ENCODE data around the gene RPL23. TPM values are rescaled to one million over a fixed set of nuclear protein-coding genes. Genes with fewer than 3 reads are reported as not detected.

Gene RPL23
- total RNA-seq, 1 donor from 2014 or later = 1,585 TPM

GRCh38 chr17:38885044-38885727 is 31.7 kb upstream of the RPL23 start:
- Histone ChIP-seq H3K4me3 (no peak overlapping the region), H3K27ac (peak overlapping the region; percentile 14), H3K36me3 (peaks cover 0 to 20% of the 10 kb centered on the region in 2 donors), H3K9me3 (no peaks in the 10 kb centered on the region), H3K4me1 (peaks cover 65% of the 10 kb centered on the region), H3K27me3 (no peaks in the 10 kb centered on the region)
- TF ChIP-seq POLR2A (IDR thresholded peaks at IDR 0.05) (no peak), CTCF (IDR thresholded peaks at IDR 0.05) (no peak), POLR2AphosphoS5 (IDR thresholded peaks at IDR 0.05; ENCODE audit: insufficient read depth in 1 of 2, low read depth in 1 of 2) (no peak)
- no peak for DNase-seq (ENCODE audit: extremely low spot score in 2 of 2)
- intact Hi-C loops (cut with DNase I) = no loop called here

- TF ChIP-seq POLR2A (IDR thresholded peaks at IDR 0.05) (no peak), POLR2AphosphoS5 (IDR thresholded peaks at IDR 0.05; ENCODE audit: insufficient read depth in 1 of 2, low read depth in 1 of 2) (no peak), CTCF (IDR thresholded peaks at IDR 0.05) (no peak)
- no peak for DNase-seq (ENCODE audit: extremely low spot score in 2 of 2)
- Histone ChIP-seq H3K9me3 (no peaks in the 10 kb centered on the region), H3K4me3 (no peak overlapping the region), H3K27ac (peak overlapping the region; percentile 5), H3K4me1 (peaks cover 78% of the 10 kb centered on the region), H3K27me3 (no peaks in the 10 kb centered on the region), H3K36me3 (peaks cover 0 to 16% of the 10 kb centered on the region in 2 donors)
- intact Hi-C loops (cut with DNase I) = no loop called here
These were observed 30.3 kb upstream of the RPL23 start for GRCh38 chr17:38883592-38884526.

GRCh38 chr17:38882870-38883269 is 29.3 kb upstream of the RPL23 start:
- peaks cover 88% of the 10 kb centered on the region for H3K4me1 ChIP-seq
- TF ChIP-seq POLR2AphosphoS5 (IDR thresholded peaks at IDR 0.05; ENCODE audit: insufficient read depth in 1 of 2, low read depth in 1 of 2) = no peak
- TF ChIP-seq CTCF (IDR thresholded peaks at IDR 0.05) = no peak
- no peak for TF ChIP-seq POLR2A (IDR thresholded peaks at IDR 0.05)
- peak overlapping the region; percentile 67 for H3K27ac ChIP-seq
- no peaks in the 10 kb centered on the region for H3K9me3 ChIP-seq
- intact Hi-C loops (cut with DNase I) = no loop called here
- H3K36me3 ChIP-seq = peaks cover 0 to 17% of the 10 kb centered on the region in 2 donors
- no peak for DNase-seq (ENCODE audit: extremely low spot score in 2 of 2)
- no peak overlapping the region for H3K4me3 ChIP-seq
- no peaks in the 10 kb centered on the region for H3K27me3 ChIP-seq

GRCh38 chr17:38881600-38882191 is 28.2 kb upstream of the RPL23 start:
- Histone ChIP-seq H3K36me3 (peaks cover 0 to 8% of the 10 kb centered on the region in 2 donors), H3K4me3 (no peak overlapping the region), H3K9me3 (no peaks in the 10 kb centered on the region), H3K27me3 (no peaks in the 10 kb centered on the region), H3K4me1 (peaks cover 99% of the 10 kb centered on the region), H3K27ac (peak overlapping the region; percentile 67)
- no peak for DNase-seq (ENCODE audit: extremely low spot score in 2 of 2)
- no peak for TF ChIP-seq CTCF (IDR thresholded peaks at IDR 0.05)
- no peak for TF ChIP-seq POLR2AphosphoS5 (IDR thresholded peaks at IDR 0.05; ENCODE audit: insufficient read depth in 1 of 2, low read depth in 1 of 2)
- intact Hi-C loops (cut with DNase I) = no loop called here

All from vagina (tissue), 2 donors.